ENCODE measurements around the gene CNP. TPM values are rescaled to one million over a fixed set of nuclear protein-coding genes. Genes with fewer than 3 reads are reported as not detected.
A peak's percentile ranks its signal among the peaks of the same experiment; 100 is the strongest.
"Not testable (repeated sequence)": the region's sequence is repeated elsewhere in the genome, so short reads cannot be mapped to it uniquely, and the experiment has no call there.

Gene CNP
- total RNA-seq, 6 experiments from 2014 or later, result 30.1 to 42.7 (median 33.0) TPM

DNA sequence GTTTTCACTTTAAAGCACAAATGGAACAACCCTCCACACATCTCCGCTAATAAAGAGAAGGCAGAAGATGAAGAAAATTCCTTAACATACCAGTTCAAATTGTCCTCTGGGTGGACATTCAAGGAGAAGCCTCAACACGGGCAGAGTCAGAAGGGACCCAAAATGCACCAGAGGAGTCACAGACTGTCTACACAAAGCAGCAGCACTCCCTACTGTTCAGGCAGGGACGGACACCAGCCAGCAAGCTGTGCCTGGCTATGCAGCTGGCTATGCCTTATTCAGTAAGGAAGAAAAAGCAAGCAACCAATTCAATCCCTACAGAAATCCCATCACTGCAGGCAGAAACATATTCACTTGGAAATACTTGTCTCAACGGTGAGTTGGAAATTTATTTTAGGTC is 42.6 kb downstream of the CNP start:
- no peaks in the 10 kb centered on the region for H3K9me3 ChIP-seq
- intact Hi-C loops (cut with DNase I), result no loop called here
- DNase-seq, result no peak
- 68% methylated on average over 4 of the region's 4 CpGs for WGBS (ENCODE audit: insufficient coverage, low coverage, low lambda C conversion rate, missing lambda C conversion rate)
- H3K4me3 ChIP-seq, result no peak overlapping the region
- H3K27me3 ChIP-seq, result no peaks in the 10 kb centered on the region
- TF ChIP-seq, protein P1, sequence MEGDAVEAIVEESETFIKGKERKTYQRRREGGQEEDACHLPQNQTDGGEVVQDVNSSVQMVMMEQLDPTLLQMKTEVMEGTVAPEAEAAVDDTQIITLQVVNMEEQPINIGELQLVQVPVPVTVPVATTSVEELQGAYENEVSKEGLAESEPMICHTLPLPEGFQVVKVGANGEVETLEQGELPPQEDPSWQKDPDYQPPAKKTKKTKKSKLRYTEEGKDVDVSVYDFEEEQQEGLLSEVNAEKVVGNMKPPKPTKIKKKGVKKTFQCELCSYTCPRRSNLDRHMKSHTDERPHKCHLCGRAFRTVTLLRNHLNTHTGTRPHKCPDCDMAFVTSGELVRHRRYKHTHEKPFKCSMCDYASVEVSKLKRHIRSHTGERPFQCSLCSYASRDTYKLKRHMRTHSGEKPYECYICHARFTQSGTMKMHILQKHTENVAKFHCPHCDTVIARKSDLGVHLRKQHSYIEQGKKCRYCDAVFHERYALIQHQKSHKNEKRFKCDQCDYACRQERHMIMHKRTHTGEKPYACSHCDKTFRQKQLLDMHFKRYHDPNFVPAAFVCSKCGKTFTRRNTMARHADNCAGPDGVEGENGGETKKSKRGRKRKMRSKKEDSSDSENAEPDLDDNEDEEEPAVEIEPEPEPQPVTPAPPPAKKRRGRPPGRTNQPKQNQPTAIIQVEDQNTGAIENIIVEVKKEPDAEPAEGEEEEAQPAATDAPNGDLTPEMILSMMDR (IDR thresholded peaks at IDR 0.05), result peak in 3 of 4 donors; percentile 21 to 35 (median 23)
- no peak for TF ChIP-seq POLR2A (IDR thresholded peaks at IDR 0.05)
- no peaks in the 10 kb centered on the region for H3K36me3 ChIP-seq
- ATAC-seq, result peak in 3 of 4 donors; percentile 56 to 66 (median 64)
- no peak overlapping the region for H3K27ac ChIP-seq
- H3K4me1 ChIP-seq, result peaks cover 0 to 22% (median 5%) of the 10 kb centered on the region in 4 donors

DNA sequence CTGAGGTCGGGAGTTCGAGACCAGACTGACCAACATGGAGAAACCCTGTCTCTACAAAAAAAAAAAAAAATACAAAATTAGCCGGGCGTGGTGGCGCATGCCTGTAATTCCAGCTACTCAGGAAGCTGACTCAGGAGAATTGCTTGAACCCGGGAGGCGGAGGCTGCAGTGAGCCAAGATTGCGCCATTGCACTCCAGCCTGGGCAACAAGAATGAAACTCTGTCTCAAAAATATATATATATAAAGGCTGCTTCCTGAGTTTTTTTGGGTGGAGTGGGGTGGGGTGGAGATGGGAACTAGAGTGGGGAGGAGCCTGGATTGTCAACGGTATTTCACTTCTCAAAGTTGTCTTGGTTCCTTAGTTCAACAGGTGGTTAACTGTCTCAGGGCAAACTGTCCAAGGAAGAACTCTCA is 43.7 kb downstream of the CNP start:
- H3K27me3 ChIP-seq; H3K9me3 ChIP-seq; intact Hi-C loops (cut with DNase I); DNase-seq; H3K27ac ChIP-seq; H3K36me3 ChIP-seq; H3K4me3 ChIP-seq: not testable (repeated sequence)
- 56% methylated on average over 3 of the region's 9 CpGs for WGBS (ENCODE audit: insufficient coverage, low coverage, low lambda C conversion rate, missing lambda C conversion rate)
- H3K4me1 ChIP-seq, result peaks cover 0 to 26% (median 5%) of the 10 kb centered on the region in 4 donors
- peak; percentile 25 to 53 (median 40) for ATAC-seq

DNA sequence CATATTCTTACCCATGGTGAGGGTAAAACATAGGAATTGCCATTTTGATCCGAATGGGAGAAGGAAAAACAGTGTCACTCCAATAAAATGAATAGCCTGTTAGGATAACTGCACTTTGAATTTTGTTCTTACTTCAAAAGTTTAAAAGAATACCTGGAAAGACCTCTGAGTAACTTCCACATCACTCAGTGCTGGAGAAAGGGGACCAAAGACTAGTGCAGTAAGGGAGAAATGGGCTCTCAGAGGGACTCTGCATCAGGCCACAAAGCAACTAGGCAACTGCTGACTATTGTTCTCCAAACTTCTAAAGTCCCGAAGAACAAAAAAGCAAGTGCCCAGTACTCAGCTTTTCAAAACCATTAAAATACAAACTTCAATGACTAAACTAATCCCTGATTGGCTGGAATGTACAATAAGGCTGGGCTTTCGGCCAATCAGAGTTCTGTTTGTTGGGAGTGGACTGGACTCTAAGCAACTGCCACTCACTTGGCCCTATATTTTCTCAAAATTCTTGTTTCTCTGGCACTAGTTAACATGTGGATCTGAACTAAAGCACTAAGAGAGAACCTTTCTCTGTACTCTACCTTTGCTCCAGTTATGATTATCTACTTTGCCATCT is 44.4 kb downstream of the CNP start:
- intact Hi-C loops (cut with DNase I), result no loop called here
- no peak for ATAC-seq
- no peaks in the 10 kb centered on the region for H3K27me3 ChIP-seq
- no peak for DNase-seq
- no peak overlapping the region for H3K27ac ChIP-seq
- no peaks in the 10 kb centered on the region for H3K9me3 ChIP-seq
- H3K4me1 ChIP-seq, result peaks cover 0 to 33% (median 6%) of the 10 kb centered on the region in 4 donors
- 76% methylated on average over 3 of the region's 3 CpGs for WGBS (ENCODE audit: insufficient coverage, low coverage, low lambda C conversion rate, missing lambda C conversion rate)
- H3K4me3 ChIP-seq, result no peak overlapping the region
- no peaks in the 10 kb centered on the region for H3K36me3 ChIP-seq
- TF ChIP-seq, protein P1 (IDR thresholded peaks at IDR 0.05), result no peak
- no peak for TF ChIP-seq POLR2A (IDR thresholded peaks at IDR 0.05)

DNA sequence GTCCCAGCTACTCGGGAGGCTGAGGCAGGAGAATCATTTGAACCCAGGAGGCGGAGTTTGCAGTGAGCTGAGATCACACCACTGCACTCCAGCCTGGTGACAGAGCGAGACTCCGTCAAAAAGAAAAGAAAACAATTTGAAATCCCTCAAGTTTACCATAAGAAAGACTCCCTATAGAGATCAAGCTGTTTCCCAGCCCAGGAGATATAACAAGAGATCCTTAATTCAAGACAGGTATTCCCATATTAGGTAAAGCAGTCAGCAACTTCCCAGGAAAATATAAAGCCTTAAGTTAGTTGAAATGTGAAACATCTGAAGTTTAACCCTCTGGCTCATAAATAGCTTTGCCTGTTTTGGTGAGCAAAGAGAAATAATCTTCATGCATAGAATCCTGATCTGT is 45.8 kb downstream of the CNP start:
- WGBS (ENCODE audit: insufficient coverage, low coverage, low lambda C conversion rate, missing lambda C conversion rate), result 81% methylated on average over 2 of the region's 4 CpGs
- DNase-seq; ATAC-seq; H3K4me3 ChIP-seq; H3K9me3 ChIP-seq; intact Hi-C loops (cut with DNase I); H3K27me3 ChIP-seq; H3K27ac ChIP-seq; H3K36me3 ChIP-seq: not testable (repeated sequence)
- H3K4me1 ChIP-seq, result peaks cover 0 to 37% (median 9%) of the 10 kb centered on the region in 4 donors

DNA sequence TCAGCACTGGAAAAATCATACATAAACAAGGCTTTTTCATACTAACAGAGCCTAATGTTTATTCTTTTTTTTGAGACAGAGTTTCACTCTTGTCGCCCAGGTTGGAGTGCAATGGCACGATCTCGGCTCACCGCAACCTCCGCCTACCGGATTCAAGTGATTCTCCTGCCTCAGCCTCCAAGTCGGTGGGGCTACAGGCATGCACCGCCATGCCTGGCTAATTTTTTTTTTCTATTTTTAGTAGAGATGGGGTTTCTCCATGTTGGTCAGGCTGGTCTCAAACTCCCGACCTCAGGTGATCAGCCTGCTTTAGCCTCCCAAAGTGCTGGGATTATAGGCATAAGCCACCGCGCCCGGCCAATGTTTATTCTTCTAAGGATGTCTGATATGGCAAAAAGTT is 47.1 kb downstream of the CNP start:
- H3K36me3 ChIP-seq; DNase-seq; H3K27me3 ChIP-seq; H3K27ac ChIP-seq; intact Hi-C loops (cut with DNase I); H3K4me3 ChIP-seq; H3K9me3 ChIP-seq; ATAC-seq: not testable (repeated sequence)
- H3K4me1 ChIP-seq, result peaks cover 0 to 46% (median 9%) of the 10 kb centered on the region in 4 donors
- 95% methylated on average over 12 of the region's 12 CpGs for WGBS (ENCODE audit: insufficient coverage, low coverage, low lambda C conversion rate, missing lambda C conversion rate)

DNA sequence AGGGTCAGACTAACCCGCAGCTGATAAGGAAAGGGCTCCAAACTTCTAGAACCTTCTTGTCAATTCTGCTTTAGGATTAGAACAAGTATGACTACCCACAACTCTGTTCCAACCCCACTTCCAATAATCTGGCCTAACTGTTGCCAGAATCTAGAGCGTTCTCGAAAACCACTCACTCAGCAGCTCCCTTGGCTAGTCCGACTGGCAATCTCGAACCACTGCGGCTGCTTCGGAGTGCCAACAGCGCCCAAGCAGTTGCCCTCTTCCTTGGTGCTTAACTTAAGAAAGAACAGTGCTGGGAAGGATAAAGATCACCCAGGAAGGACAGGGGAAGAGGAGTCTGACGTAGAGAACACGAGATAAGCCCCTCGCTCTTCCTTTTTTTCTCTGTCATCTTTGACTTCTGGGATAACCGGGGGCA is 49.8 kb downstream of the CNP start:
- no peak for DNase-seq
- ATAC-seq, result peak in 2 of 4 donors; percentile 6 to 7

More for the DNA sequence above, 49.8 kb downstream of the CNP start:
- Histone ChIP-seq H3K27ac (peak overlapping the region; percentile 85 to 93 (median 90)), H3K36me3 (no peaks in the 10 kb centered on the region), H3K4me1 (peaks cover 0 to 40% (median 11%) of the 10 kb centered on the region in 4 donors), H3K4me3 (peak overlapping the region; percentile 88 to 99 (median 99)), H3K9me3 (no peaks in the 10 kb centered on the region), H3K27me3 (no peaks in the 10 kb centered on the region)
- WGBS (ENCODE audit: insufficient coverage, low coverage, low lambda C conversion rate, missing lambda C conversion rate), result 1% methylated on average over 12 of the region's 12 CpGs
- intact Hi-C loops (cut with DNase I), result no loop called here
- TF ChIP-seq, protein P1 (IDR thresholded peaks at IDR 0.05), result no peak
- no peak for TF ChIP-seq POLR2A (IDR thresholded peaks at IDR 0.05)
